OCI-LY7 (cell line): ENCODE results near the gene DMRT3. TPM values are rescaled to one million over a fixed set of nuclear protein-coding genes. Genes with fewer than 3 reads are reported as not detected.

ENCODE experiments used
- BruUV-seq: library from RNA; stranded (reverse); fragments of 400-500 nt; replicated peaks from 2 replicates; lab custom pipeline; 2021; lab: Mats Ljungman, UMichigan
- CTCF ChIA-PET: fragments of 300-600 bp; sonication (Branson Sonifier 250); formaldehyde crosslinking; loops from one replicate; lab custom pipeline; 2022; ENCODE audit warnings: antibody characterized with exemption; ENCODE audit not compliant: unreplicated experiment; lab: Charles Lee
- POLR2A ChIA-PET: fragments of 300-600 bp; sonication (Branson Sonifier 250); formaldehyde crosslinking; loops from one replicate; lab custom pipeline; 2022; ENCODE audit warnings: antibody characterized with exemption; lab: Charles Lee
- DNase-seq: peaks from one replicate; pipeline ENCODE4 v3.0.0-alpha.2; 2015; ENCODE audit warnings: low spot score
- H2AFZ ChIP-seq: fragments of 200-600 bp; sonication (generic), shearing (Covaris generic); 2 replicates; pipeline ENCODE4 v1.6.1; 2014; ENCODE audit warnings: mild to moderate bottlenecking, antibody characterized with exemption, low read length, moderate library complexity
- H3K27ac ChIP-seq: fragments of 200-600 bp; sonication (generic); 2 replicates; pipeline ENCODE4 v1.5.1; 2014; ENCODE audit warnings: mixed run types, low read depth, mild to moderate bottlenecking, moderate library complexity, low read length, inconsistent platforms; ENCODE audit not compliant: poor library complexity, severe bottlenecking
- H3K36me3 ChIP-seq: fragments of 200-600 bp; sonication (generic); 2 replicates; pipeline ENCODE4 v1.6.1; 2014; ENCODE audit warnings: mild to moderate bottlenecking, antibody characterized with exemption, low read length, moderate library complexity, mixed read lengths; ENCODE audit not compliant: insufficient read depth
- H3K4me1 ChIP-seq: fragments of 200-600 bp; sonication (generic); 2 replicates; pipeline ENCODE4 v1.5.1; 2014; ENCODE audit warnings: mild to moderate bottlenecking, low read length; ENCODE audit not compliant: insufficient read depth, poor library complexity, severe bottlenecking
- H3K4me2 ChIP-seq: fragments of 200-600 bp; sonication (generic); 2 replicates; pipeline ENCODE4 v1.6.1; 2014; ENCODE audit warnings: mild to moderate bottlenecking, low read length
- H3K4me3 ChIP-seq: fragments of 200-600 bp; sonication (generic); 2 replicates; pipeline ENCODE4 v1.5.1; 2014; ENCODE audit warnings: mild to moderate bottlenecking, low read depth, low read length; ENCODE audit not compliant: poor library complexity, severe bottlenecking
- H3K79me2 ChIP-seq: fragments of 200-600 bp; sonication (generic); 2 replicates; pipeline ENCODE4 v1.6.1; 2016; ENCODE audit warnings: low read depth, mild to moderate bottlenecking, low read length, moderate library complexity, mixed read lengths; ENCODE audit not compliant: insufficient read depth
- H3K9me2 ChIP-seq: fragments of 200-600 bp; sonication (generic); 2 replicates; pipeline ENCODE4 v1.6.1; 2016; ENCODE audit warnings: mild to moderate bottlenecking, low read length, mixed read lengths; ENCODE audit not compliant: insufficient read depth
- H3K9me3 ChIP-seq: fragments of 200-600 bp; sonication (generic); 2 replicates; pipeline ENCODE4 v1.6.1; 2014; ENCODE audit warnings: mild to moderate bottlenecking, mixed run types, low read length, mixed read lengths
- H4K20me1 ChIP-seq: fragments of 200-600 bp; sonication (generic); 2 replicates; pipeline ENCODE4 v1.6.1; 2014; ENCODE audit warnings: mild to moderate bottlenecking, antibody characterized with exemption, low read length, moderate library complexity, mixed read lengths; ENCODE audit not compliant: insufficient read depth
- EZH2phosphoT487 ChIP-seq: fragments of 200-600 bp; sonication (generic); IDR thresholded peaks from 2 replicates; pipeline ENCODE4 v1.6.1; 2018; ENCODE audit warnings: low read depth, borderline replicate concordance, mild to moderate bottlenecking, mixed run types, antibody characterized with exemption, low read length, moderate library complexity, mixed read lengths
- intact Hi-C: fragments of 100-400 bp; cut with micrococcal nuclease; formaldehyde crosslinking; loops from one replicate; pipeline ENCODE4 v1.10.0; 2022; ENCODE audit not compliant: unreplicated experiment
- total RNA-seq, 2 experiments: library from RNA; depleted of rRNA in 1 of 2; stranded (reverse); fragments of >200 nt in 1 of 2; shearing (Covaris generic) in 1 of 2; gene quantifications; 2 replicates each; pipeline ENCODE4 v1.2.3, GENCODE V29; 2014 to 2022
- TF ChIP-seq, protein P1 (sequence below): fragments of 200-600 bp; sonication (generic); conservative IDR thresholded peaks from 2 replicates; pipeline ENCODE4 v1.5.1; 2014; ENCODE audit warnings: mild to moderate bottlenecking, antibody characterized with exemption, low read length, moderate library complexity, mixed read lengths

Gene DMRT3
- total RNA-seq, 2 experiments from 2014 or later: not detected

DNA sequence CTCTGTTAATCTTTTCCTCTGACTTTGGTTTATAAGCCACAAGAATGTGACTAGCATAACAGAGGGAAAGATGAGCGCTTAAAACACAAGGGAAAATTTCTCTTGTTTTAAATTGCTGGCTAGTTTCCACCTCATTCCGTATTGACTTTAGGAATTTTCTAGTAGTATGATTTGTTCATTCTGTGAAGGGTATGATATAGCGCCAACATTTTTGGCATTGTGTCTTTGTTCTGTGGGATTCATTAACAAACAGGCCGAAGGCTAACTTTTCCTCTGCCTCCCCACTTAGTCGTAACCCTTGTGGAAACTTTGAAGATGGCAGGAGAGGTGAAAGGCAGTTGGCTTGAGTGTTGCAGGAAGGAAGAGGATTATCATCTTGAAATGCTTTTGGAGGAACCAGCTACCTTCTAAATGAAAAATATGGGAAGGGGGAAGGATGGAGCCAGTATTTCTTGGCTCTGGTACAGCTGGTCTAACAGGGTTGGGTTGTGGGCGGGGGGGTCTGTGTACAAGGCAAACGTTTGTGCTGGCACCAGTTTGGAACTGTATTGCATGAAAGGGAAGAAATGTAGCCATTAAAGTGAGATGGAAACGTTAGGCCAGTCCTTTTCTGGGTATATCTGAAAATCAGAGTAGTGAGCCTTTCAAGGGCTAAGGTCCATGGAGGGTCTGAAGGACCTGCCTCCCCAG is 52.2 kb downstream of the DMRT3 start:
- Histone ChIP-seq H3K9me2 (no peaks in the 10 kb centered on the region), H3K27ac (no peak overlapping the region), H3K4me2 (no peak overlapping the region), H3K4me3 (no peak overlapping the region), H3K79me2 (no peaks in the 10 kb centered on the region), H2AFZ (no peak overlapping the region), H3K36me3 (no peaks in the 10 kb centered on the region), H4K20me1 (no peaks in the 10 kb centered on the region), H3K9me3 (no peaks in the 10 kb centered on the region), H3K4me1 (no peaks in the 10 kb centered on the region)
- ChIA-PET POLR2A (interaction anchor here (0.6 to 1.0 kb wide), 3 partner anchors 16 to 522 kb away, joined by 3 to 5 read pairs (median 4); no protein-coding TSS in a partner anchor), CTCF (no interaction called here)
- DNase-seq: no peak
- no TSS peak for BruUV-seq
- no peak for TF ChIP-seq EZH2phosphoT487
- TF ChIP-seq, protein P1, sequence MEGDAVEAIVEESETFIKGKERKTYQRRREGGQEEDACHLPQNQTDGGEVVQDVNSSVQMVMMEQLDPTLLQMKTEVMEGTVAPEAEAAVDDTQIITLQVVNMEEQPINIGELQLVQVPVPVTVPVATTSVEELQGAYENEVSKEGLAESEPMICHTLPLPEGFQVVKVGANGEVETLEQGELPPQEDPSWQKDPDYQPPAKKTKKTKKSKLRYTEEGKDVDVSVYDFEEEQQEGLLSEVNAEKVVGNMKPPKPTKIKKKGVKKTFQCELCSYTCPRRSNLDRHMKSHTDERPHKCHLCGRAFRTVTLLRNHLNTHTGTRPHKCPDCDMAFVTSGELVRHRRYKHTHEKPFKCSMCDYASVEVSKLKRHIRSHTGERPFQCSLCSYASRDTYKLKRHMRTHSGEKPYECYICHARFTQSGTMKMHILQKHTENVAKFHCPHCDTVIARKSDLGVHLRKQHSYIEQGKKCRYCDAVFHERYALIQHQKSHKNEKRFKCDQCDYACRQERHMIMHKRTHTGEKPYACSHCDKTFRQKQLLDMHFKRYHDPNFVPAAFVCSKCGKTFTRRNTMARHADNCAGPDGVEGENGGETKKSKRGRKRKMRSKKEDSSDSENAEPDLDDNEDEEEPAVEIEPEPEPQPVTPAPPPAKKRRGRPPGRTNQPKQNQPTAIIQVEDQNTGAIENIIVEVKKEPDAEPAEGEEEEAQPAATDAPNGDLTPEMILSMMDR: no peak
- intact Hi-C loops: no loop called here

DNA sequence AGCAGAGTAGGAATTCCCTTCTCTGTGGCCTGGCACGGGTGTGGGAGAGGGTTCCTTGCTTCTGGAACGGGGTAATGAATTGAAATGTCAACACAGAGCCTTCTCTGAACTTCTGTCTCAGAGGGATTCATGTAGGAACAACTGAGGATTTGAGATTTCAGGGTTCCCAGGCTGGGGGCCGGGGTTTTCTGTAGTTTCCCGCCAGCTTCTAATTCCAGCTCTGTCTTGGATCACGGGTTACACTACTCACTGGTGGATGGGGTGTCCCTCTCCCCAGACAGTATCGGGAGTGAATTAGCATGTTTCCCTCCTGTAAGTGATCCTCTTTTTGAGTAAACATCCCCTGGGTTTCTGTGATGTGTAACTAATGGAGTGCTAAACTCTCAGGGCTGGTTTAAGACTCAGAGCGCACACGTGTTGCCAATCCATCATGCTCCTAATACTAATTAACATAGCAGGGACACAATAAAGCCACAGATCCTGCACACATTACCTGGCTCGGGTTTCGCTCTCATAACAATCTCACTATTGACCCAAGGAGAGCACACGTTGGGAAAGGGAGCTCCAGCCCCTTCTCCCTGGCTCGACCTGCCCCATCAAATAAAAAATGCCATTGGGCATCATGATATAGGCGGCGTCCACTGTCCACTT is 55.6 kb downstream of the DMRT3 start:
- H3K36me3 ChIP-seq: no peaks in the 10 kb centered on the region
- intact Hi-C loops: no loop called here
- H3K4me3 ChIP-seq: no peak overlapping the region
- H3K27ac ChIP-seq: no peak overlapping the region
- no peaks in the 10 kb centered on the region for H3K9me2 ChIP-seq
- BruUV-seq: no TSS peak
- no peaks in the 10 kb centered on the region for H3K79me2 ChIP-seq
- no peak overlapping the region for H3K4me2 ChIP-seq
- H2AFZ ChIP-seq: no peak overlapping the region
- no peaks in the 10 kb centered on the region for H4K20me1 ChIP-seq
- TF ChIP-seq EZH2phosphoT487: no peak
- TF ChIP-seq, protein P1: no peak
- POLR2A ChIA-PET: no interaction called here
- H3K4me1 ChIP-seq: no peaks in the 10 kb centered on the region
- CTCF ChIA-PET: no interaction called here
- DNase-seq: no peak
- H3K9me3 ChIP-seq: no peaks in the 10 kb centered on the region

DNA sequence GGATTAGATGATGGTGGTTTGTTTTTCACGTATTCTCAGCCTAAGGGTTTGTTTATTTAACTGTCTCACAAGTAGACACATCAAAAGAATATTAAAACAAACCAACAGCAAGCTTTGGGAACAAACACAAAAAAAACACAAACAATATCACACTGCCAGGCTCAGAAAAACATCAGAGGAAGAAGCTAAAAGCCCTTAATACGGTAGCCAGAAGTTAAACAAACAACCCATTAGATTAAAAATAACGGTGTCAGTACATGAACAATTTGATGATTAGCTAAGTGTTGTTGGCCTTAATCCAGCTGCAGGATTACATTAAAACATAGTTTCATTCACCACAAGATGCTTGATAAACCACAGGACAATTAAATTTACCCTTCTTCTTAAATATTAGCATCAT is 57.8 kb downstream of the DMRT3 start:
- no TSS peak for BruUV-seq
- Histone ChIP-seq H3K36me3 (no peaks in the 10 kb centered on the region), H3K4me1 (no peaks in the 10 kb centered on the region), H2AFZ (no peak overlapping the region), H3K27ac (no peak overlapping the region), H4K20me1 (no peaks in the 10 kb centered on the region), H3K4me2 (no peak overlapping the region), H3K9me2 (no peaks in the 10 kb centered on the region), H3K4me3 (no peak overlapping the region), H3K9me3 (no peaks in the 10 kb centered on the region), H3K79me2 (no peaks in the 10 kb centered on the region)
- TF ChIP-seq, protein P1: no peak
- no peak for TF ChIP-seq EZH2phosphoT487
- no peak for DNase-seq
- ChIA-PET POLR2A (interaction anchor here (0.6 to 1.6 kb wide), 4 partner anchors 13 to 349 kb away, joined by 3 read pairs; no protein-coding TSS in a partner anchor), CTCF (no interaction called here)
- intact Hi-C loops: no loop called here
